NCI-H1105 treated with DMSO at 0.1 percent for 48 hours (cell line): ENCODE results near the gene PTPRD.
A peak's percentile ranks its signal among the peaks of the same experiment; 100 is the strongest.

Experiments
- DNase-seq: peaks from one replicate; lab custom pipeline; 2025; lab: John Stamatoyannopoulos, UW

The PTPRD gene

GRCh38 chr9:8515748-8516147 lies 2097.1 kb downstream of the PTPRD start:
- no peak for DNase-seq

GRCh38 chr9:8514760-8515159 lies 2098.0 kb downstream of the PTPRD start:
- DNase-seq, result no peak

GRCh38 chr9:8508671-8509290 lies 2104.0 kb downstream of the PTPRD start:
- no peak for DNase-seq

GRCh38 chr9:8494571-8494970 lies 2118.2 kb downstream of the PTPRD start:
- no peak for DNase-seq

GRCh38 chr9:8492679-8493078 lies 2120.1 kb downstream of the PTPRD start:
- DNase-seq, result no peak

- DNase-seq, result no peak
These were observed 2120.8 kb downstream of the PTPRD start for GRCh38 chr9:8492024-8492423.

- DNase-seq, result no peak
These were observed 2121.2 kb downstream of the PTPRD start for GRCh38 chr9:8491563-8491962.

- DNase-seq, result peak; percentile 11
These were observed 2123.0 kb downstream of the PTPRD start for GRCh38 chr9:8489835-8490234.

GRCh38 chr9:8486095-8486494 lies 2126.7 kb downstream of the PTPRD start:
- DNase-seq, result peak; percentile 33

- DNase-seq, result no peak
These were observed 2128.1 kb downstream of the PTPRD start for GRCh38 chr9:8484597-8485191.

GRCh38 chr9:8477450-8477849 lies 2135.4 kb downstream of the PTPRD start:
- DNase-seq, result no peak

- no peak for DNase-seq
These were observed 2137.9 kb downstream of the PTPRD start for GRCh38 chr9:8474937-8475336.

- DNase-seq, result no peak
These were observed 2139.4 kb downstream of the PTPRD start for GRCh38 chr9:8473244-8474020.

- DNase-seq, result no peak
These were observed 2144.7 kb downstream of the PTPRD start for GRCh38 chr9:8468045-8468637.

GRCh38 chr9:8457816-8458215 lies 2155.0 kb downstream of the PTPRD start:
- no peak for DNase-seq

- no peak for DNase-seq
These were observed 2155.7 kb downstream of the PTPRD start for GRCh38 chr9:8457055-8457454.

- DNase-seq, result no peak
These were observed 2156.5 kb downstream of the PTPRD start for GRCh38 chr9:8456344-8456743.

- DNase-seq, result no peak
These were observed 2161.8 kb downstream of the PTPRD start for GRCh38 chr9:8450810-8451545.

GRCh38 chr9:8448226-8448625 lies 2164.6 kb downstream of the PTPRD start:
- DNase-seq, result no peak

- no peak for DNase-seq
These were observed 2165.2 kb downstream of the PTPRD start for GRCh38 chr9:8447601-8448000.

GRCh38 chr9:8437876-8438275 lies 2174.9 kb downstream of the PTPRD start:
- DNase-seq, result no peak

GRCh38 chr9:8437259-8437658 lies 2175.5 kb downstream of the PTPRD start:
- no peak for DNase-seq
